ENCODE data around the gene PIK3R1.

DNA sequence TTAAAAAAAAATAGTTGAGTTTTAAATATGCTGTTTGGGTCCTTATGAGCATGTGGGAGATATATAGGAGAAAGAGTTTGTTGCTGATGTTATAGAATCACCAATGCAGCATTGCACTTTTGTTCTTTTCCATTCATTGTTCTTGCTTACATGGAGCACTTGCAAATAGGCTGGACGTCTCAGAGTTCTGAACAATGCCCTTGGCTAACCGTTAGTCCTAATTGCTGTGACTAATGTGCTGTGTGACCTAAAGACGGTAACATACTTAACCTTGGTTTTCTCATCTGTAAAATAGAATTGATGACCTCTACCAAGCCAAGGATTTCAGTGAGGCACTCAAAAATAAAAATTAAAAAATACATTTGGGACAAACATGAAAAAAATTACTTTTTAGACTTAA lies 29.8 kb downstream of the PIK3R1 start:
- TF ChIP-seq, protein P1, sequence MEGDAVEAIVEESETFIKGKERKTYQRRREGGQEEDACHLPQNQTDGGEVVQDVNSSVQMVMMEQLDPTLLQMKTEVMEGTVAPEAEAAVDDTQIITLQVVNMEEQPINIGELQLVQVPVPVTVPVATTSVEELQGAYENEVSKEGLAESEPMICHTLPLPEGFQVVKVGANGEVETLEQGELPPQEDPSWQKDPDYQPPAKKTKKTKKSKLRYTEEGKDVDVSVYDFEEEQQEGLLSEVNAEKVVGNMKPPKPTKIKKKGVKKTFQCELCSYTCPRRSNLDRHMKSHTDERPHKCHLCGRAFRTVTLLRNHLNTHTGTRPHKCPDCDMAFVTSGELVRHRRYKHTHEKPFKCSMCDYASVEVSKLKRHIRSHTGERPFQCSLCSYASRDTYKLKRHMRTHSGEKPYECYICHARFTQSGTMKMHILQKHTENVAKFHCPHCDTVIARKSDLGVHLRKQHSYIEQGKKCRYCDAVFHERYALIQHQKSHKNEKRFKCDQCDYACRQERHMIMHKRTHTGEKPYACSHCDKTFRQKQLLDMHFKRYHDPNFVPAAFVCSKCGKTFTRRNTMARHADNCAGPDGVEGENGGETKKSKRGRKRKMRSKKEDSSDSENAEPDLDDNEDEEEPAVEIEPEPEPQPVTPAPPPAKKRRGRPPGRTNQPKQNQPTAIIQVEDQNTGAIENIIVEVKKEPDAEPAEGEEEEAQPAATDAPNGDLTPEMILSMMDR (IDR thresholded peaks at IDR 0.05) = no peak
- TF ChIP-seq POLR2A (IDR thresholded peaks at IDR 0.05) = no peak

Data from esophagus squamous epithelium (tissue), 4 donors.